AG04449 (cell line): ENCODE results near the gene PRKG1.
"Not testable (repeated sequence)": the region's sequence is repeated elsewhere in the genome, so short reads cannot be mapped to it uniquely, and the experiment has no call there.

Experiments
- CTCF ChIA-PET: fragments of 350-600 bp; formaldehyde crosslinking; extraction: SDS; loops from one replicate; lab custom pipeline; 2021; ENCODE audit warnings: antibody characterized with exemption; lab: Yijun Ruan, JAX
- POLR2A ChIA-PET: fragments of 400-600, 350-600 bp; formaldehyde crosslinking; extraction: SDS; loops from one replicate; lab custom pipeline; 2020; ENCODE audit warnings: antibody characterized with exemption, inconsistent platforms; lab: Yijun Ruan, JAX
- DNase-seq: peaks from one replicate; pipeline ENCODE4 v3.0.0-alpha.2; 2010; ENCODE audit warnings: low read depth, low spot score
- H3K4me3 ChIP-seq: 2 replicates; pipeline ENCODE4 v1.5.1; 2011; ENCODE audit warnings: low read depth, mild to moderate bottlenecking, control low read depth, low read length
- CTCF ChIP-seq: IDR thresholded peaks from one replicate; pipeline ENCODE4 v1.5.1; 2011; ENCODE audit warnings: mild to moderate bottlenecking, moderate library complexity, low read length, control low read depth, inconsistent platforms; ENCODE audit not compliant: insufficient read depth; ENCODE audit errors: missing control alignments

Gene PRKG1

GRCh38 chr10:51250278-51250920 lies 176.1 kb downstream of the PRKG1 start:
- DNase-seq: no peak
- H3K4me3 ChIP-seq: no peak overlapping the region
- TF ChIP-seq CTCF: no peak
- POLR2A ChIA-PET: no interaction called here
- CTCF ChIA-PET: no interaction called here

GRCh38 chr10:51251110-51251509 lies 176.8 kb downstream of the PRKG1 start:
- no peak overlapping the region for H3K4me3 ChIP-seq
- no peak for DNase-seq

DNA sequence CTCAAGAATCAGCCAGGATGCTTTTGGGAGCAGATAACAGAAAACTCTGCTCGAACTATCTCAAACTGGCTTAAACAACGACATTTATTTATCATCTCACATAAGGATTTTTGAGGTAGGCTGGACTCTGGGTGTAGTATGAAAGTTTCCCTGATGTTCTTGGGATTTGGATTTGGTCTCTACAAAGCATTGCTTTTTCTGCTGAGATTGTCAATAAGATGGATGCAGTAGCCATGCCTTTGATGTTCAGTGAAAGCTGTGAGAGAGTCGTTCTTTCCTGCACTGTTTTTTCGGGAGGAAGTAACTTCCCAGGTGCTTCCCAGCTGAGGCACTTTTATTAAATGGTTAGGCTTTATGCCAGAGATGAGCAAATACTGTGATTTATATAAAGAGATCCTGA lies 181.1 kb downstream of the PRKG1 start:
- H3K4me3 ChIP-seq: no peak overlapping the region
- CTCF ChIA-PET: interaction anchor here (1.0 kb wide), 1 partner anchor 167 kb away, joined by 3 read pairs; no protein-coding TSS in a partner anchor
- no peak for TF ChIP-seq CTCF
- POLR2A ChIA-PET: no interaction called here
- DNase-seq: no peak

More at GRCh38 chr10:51251110-51251509, 176.8 kb downstream of the PRKG1 start:
- ChIA-PET CTCF (no interaction called here), POLR2A (no interaction called here)
- TF ChIP-seq CTCF: no peak

DNA sequence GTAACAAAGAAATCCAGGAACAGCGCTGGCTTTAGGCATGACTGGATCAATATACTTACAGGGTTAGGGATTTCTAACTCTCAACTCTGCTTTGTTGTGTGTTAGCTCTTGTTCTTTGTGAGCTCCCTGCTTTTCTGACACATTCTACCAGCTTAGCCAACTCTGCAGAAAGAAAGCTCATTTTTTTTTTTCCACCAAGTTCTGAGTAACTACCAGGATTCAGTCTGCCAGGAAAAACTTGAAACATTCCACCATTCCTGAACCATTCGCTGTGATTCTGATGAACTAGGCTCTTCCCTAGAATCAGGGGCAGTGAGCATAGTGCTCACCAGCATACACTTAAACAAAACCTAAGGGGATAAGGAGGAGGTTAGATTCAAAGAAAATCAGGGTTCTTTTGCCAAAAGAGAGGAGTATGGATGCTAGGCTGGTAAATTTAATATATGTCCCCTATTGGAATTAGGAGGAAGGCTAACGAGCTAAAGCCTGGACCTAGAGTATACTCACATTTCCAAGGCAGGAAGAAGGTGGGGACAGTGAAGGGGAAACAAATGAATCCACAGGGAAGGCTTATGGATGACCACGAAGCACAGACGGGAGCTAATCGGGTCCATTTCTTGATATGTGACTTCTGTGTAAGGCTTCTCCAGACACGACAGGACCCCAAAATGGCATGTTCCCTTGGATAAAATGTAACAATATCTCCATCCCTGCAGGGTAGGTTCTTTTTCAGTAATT lies 183.4 kb downstream of the PRKG1 start:
- no peak overlapping the region for H3K4me3 ChIP-seq
- CTCF ChIA-PET: interaction anchor here (0.7 to 1.9 kb wide), 4 partner anchors 9 to 165 kb away, joined by 3 to 7 read pairs (median 4); no protein-coding TSS in a partner anchor
- no peak for DNase-seq
- POLR2A ChIA-PET: no interaction called here
- TF ChIP-seq CTCF: no peak

GRCh38 chr10:51260376-51260775 lies 186.1 kb downstream of the PRKG1 start:
- no peak overlapping the region for H3K4me3 ChIP-seq
- no peak for DNase-seq
- CTCF ChIA-PET: no interaction called here
- TF ChIP-seq CTCF: no peak
- POLR2A ChIA-PET: no interaction called here

DNA sequence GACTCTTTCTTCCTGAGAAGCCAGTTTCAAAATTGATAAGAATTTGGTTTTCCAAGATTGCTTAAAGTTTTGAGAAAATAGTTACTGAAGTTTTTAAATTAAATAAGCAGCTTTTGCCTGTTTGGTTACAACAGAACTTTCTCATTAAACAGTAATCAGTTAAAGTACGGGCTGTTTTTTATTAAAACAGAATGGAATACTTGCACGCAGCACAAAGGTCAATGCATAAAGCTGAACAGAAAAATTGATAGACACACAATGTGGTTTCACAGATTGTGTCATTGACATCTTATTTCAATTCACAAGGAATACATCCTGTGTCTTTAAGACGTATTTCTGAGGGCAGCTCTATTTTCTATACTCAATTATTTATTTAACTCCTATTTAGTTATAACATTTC lies 192.2 kb downstream of the PRKG1 start:
- TF ChIP-seq CTCF: no peak
- no peak for DNase-seq
- POLR2A ChIA-PET: no interaction called here
- H3K4me3 ChIP-seq: no peak overlapping the region
- CTCF ChIA-PET: interaction anchor here (1.6 kb wide), 1 partner anchor 8 kb away, joined by 5 read pairs; no protein-coding TSS in a partner anchor

GRCh38 chr10:51267980-51268570 lies 193.8 kb downstream of the PRKG1 start:
- POLR2A ChIA-PET, H3K4me3 ChIP-seq, DNase-seq: not testable (repeated sequence)
- CTCF ChIA-PET: interaction anchor here (1.6 kb wide), 1 partner anchor 10 kb away, joined by 5 read pairs; no protein-coding TSS in a partner anchor
